CD4-positive, alpha-beta T cell treated with Interleukin-10 for 1 hour (primary cell): ENCODE measurements around the gene ADPRH.

Experiments
- DNase-seq: peaks from one replicate; pipeline ENCODE4 v3.0.0-alpha.2; 2020

Gene ADPRH

DNA sequence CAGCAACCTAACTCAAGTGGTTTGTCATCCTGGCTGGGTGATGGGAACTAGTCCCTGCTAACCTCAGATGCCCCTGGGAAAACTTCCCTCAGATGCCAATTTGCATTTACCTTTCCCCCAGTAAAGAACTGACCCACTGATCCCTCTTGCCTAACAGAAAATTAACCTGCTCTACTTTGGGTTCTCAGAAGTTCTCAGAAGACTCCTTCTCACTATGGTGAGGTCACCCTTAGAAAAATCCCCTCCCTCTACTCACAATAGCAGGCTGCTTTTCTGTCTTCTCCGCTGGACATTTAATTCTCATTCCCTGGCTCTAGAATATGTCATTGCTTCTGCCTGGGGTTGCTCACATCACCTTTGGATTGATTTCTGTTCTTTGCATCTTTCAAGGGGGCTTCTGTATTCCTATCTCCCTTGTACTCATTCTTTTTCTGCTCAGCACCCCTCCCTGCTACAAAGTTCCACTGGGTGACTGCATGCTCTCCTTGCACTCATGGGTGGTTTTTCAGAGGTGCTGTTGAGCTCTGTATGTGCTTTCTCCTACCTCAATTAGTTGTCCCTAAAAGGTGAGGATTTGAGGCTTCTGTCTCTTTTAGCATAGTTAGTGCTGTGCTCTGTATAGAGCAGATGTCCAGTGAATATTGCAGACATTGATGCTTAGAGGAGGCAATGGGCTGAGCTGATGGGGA lies 19.3 kb downstream of the ADPRH start:
- no peak for DNase-seq

DNA sequence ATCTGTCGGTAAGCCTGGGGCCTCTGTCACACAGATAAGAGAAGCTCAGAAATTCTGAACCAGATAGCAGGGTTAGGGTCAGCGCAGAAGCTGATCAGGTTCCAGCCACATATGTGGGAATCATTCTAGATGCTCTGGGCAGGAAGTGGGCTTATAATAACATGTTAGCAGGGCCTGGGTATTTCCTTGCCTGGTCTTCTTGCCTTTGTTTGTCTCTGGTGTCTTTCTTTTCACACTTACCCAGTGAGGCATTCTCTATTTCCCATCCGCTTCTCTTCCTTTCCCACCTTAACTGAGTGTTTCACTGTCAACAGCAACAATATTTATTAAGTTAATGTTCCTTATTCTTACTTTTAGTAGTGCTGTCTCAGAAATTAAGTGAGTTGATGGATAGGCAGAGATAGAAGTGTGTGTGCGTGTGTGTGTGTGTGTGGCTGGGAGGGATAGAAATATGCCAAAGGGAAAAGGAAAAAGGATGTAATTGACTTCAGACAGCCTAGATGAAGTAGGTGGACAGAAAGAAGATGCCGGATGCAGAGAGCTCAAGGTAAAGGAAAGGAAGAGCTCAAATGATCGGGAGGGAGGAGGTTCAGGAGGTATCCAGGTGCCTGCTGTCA lies 20.4 kb downstream of the ADPRH start:
- DNase-seq, result no peak

DNA sequence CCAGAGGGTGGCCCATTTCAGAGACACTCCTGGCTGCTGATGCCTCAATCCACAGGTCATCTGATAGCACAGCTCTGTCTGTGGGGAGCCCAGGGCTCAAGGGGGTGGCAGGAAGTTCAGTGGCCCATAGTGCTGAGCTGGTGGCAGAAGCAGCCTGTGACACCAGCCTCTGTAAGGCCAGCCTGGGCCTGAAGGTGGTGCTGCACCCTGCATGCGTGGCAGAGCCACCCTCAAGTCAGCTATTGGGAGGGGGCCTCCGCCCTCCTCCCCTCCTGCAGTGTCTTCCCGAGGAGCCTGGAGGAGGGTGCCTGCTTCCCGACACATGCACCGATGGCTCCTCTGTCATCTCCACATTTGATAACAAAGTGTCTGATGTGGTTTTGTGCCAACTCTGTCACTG lies 21.4 kb downstream of the ADPRH start:
- peak; percentile 14 for DNase-seq

DNA sequence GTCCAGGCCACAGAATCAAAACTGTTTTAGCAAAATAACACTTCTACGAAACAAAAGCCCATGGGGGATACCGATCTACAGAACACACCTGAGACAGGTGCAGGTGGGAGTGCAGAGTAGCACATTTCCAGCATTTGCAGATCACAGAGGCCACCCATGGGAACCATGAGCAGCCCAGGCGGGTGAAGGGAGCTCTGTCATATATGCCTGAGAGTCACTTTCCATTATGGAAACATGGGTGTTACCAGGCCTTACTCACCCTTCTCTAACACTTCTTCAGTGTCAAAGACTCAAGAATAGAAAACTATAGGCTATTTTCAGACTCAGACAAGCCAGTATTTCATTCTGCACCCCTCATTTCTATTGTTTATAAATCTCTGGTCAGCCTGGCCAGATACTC lies 21.9 kb downstream of the ADPRH start:
- no peak for DNase-seq

DNA sequence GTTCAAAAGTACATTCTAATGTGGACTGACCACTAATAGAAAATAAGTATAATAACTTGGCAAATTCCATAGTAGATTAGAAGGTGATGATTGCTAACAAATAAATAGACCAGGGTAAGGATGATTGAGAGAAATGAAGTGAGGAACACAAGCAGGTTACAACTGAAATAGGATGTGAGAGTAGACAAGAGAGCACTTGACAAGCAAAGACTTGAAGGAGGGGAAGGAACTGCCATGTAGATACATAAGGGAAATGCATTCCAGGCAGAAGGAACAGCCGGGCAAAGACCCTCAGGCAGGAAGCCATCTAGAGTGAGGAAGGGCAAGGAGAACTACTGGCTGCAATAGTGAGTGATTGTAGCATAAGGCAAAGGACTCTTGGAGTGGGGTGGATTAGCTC lies 23.4 kb downstream of the ADPRH start:
- no peak for DNase-seq

DNA sequence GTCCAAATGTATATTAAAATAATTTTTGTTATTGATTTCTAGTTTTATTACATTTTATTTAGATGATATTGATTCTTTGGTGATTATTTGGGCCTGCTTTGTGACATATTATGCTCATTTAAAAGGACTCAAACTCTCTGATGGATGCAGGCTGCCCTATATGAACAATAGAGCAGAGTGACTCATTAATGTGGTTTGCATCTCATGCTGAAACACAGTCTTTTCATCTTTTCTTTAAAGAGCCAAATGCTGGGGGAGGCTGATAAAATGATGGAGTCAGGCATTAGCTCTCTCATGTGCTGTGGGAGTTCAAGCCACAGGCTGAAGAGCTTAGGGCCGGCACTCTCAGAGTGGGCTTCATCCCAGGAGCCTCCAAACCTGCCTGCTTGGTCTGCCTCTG lies 25.6 kb downstream of the ADPRH start:
- DNase-seq, result no peak

DNA sequence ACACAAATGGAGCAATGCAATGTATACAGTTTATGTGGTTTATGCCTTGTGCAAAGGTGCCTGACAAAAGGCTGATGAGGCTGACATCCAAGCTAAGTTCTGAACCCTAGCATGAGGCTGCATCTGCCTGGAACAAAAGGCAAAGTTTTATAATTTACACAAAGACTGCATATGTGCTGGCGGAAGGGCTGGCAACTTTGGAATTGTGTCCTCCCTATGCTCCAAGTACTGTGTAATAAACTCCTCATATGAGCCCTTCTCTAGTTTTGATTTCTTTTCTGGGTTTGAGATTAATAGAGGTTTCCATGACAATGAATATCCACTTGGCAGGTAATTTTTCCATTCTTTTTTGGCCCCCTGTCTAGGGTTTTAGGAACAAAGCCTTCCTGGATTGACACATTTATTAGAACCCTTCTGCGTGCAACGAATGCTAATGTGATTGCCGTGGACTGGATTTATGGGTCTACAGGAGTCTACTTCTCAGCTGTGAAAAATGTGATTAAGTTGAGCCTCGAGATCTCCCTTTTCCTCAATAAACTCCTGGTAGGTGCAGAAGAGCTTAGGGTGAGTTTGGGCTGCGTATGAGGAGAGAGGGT lies 29.2 kb downstream of the ADPRH start:
- no peak for DNase-seq

DNA sequence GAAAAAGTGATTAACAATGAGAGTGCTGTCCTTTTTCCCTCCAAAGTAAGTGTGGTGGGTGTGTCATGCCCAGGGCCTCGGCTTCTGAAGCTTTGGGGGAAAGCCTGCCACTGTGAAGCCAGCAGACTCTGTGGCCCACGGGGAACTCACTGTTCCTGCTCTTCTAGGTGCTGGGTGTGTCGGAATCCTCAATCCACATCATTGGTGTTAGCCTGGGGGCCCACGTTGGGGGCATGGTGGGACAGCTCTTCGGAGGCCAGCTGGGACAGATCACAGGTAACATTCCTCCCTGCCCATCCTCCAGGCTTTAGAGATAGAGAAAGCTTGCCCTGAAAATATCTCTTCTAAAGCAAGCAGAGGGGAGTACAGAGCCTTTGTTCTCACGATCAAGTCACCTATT lies 30.0 kb downstream of the ADPRH start:
- DNase-seq, result no peak

DNA sequence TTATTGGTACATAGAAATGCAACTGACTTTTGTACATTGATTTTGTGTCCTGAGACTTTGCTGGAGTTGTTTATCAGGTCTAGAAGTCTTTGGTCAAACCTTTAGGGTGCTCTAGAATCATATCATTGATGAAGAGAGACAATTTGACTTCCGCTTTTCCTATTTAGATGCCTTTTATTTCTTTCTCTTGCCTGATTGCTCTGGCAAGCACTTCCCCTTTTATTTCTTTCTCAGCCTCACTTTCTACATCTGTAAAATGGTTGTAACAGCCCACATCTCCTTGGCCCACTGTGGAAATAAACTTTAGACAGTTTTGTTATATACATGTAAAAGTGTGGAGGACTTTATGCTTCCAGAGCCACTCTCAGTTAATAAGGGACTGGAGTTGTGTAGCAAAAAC lies 32.4 kb downstream of the ADPRH start:
- DNase-seq, result no peak

DNA sequence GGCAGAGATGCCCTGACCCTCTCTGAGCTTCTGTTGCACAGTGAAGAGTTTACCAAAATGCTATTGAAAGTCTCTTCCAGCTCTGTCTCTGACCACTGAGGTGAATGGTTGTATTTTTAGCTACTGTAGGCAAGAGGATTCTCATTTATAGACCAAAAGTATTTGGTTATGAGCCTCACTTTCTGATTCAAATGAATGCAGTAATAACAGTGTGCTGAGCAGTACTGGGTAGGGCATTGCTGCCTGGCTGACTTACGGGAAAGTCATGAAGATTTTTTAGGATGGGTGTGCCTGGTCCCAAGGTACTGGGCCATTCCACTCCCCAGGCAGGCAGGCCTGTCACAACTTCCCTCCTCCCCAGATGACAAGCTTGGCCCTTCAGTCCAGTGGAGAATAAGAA lies 33.9 kb downstream of the ADPRH start:
- no peak for DNase-seq

DNA sequence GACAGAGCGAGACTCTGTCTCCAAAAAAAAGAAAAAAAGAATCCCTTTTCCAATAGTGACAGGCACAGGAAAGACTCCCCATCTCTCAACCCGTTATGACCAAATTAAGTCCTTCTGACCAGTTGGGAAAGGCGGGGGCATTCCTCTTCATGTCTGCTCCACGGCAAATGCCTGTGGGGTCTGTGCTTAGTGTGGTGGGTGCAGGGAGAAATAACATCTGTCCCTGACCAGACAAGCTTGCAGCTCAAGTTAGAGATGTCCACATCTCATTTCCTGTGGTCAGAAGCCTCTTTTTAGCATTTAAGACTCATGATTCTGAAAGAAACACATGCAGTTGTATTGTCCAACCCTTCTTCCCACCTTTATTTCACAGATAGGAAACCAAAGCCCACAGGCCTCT lies 34.6 kb downstream of the ADPRH start:
- DNase-seq, result no peak

DNA sequence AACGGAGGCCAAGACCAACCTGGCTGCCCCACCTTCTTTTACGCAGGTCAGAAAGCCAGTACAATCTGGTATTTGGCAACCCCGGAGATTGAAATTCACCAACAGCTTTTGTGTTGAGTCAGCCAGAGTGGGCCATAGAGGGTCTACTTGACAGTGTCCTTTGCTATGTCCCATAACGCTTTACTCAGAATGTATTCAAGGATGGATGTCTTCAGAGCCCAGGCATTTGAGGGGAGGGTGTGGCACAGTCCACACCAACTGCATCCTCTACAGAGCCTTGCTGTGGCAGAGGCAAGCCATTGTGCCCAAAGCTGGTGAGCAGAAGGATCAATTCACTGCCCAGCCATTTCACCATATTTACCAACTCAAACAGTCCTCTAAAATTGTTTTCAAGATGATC lies 36.8 kb downstream of the ADPRH start:
- DNase-seq, result no peak

DNA sequence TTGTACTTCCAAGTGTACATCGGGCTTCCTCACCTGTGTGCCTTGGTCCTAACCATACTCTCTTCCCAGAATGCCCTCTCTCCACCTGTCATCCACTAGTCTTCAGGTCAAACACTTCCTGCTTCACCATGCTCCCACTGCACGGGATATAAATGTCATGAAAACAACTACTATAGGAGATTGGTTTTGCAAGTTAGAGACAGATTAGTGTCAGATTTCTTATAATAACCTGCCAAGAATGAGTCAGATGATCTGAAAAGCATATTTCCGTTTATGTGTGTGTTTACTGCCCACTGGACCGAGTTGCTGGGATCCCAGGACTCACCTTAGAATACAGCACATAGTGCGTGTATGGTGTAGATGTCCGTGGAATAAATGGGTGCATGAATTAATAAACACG lies 39.8 kb downstream of the ADPRH start:
- DNase-seq, result no peak

DNA sequence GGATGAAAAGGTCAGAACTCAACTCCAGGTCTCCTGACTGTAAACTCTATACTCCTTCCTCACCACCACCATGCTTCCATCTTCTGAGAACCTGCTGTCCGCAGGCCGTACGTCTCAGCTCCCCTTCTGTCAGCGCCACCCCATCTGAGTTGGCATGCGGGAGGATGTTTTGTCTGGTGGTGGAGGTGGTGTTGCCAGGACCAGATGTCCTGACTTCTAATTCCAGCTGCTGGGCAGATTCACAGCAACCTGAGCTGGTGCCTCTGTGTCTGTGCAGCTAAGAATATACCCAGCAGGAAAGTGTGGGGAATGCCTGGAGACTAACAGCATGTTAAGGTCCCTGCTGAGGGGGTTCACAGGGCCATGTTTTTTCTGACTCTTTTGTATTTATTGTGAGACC lies 41.6 kb downstream of the ADPRH start:
- DNase-seq, result no peak

DNA sequence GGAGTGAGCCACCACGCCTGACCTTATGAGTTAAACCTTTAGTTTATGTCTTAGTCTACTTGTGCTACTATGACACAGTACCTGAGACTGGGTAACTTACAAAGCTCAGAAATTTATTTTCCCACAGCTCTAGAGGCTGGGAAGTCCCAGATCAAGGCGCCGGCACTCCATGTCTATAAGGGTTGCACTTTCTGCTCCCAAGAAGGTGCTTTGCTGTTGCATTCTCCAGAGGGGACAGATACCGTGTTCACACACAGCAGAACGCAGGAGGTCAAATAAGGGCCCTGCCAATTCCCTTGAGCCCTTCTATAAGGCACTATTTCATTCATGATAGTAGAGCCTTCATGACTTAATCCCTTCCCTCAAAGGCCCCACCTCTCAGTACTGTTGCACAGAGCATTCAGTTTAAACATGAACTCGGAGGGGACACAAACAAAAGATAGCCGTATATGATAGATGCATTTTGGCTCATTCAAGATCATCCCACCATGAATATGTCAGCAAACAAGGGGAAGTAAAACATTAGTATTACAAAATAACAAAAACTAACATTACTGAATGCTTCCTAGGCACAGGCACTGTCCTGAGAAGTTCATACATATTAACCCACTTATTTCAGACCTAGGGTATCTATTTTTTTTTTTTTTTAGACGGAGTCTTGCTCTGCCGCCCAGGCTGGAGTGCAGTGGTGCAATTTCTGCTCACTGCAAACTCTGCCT lies 44.9 kb downstream of the ADPRH start:
- no peak for DNase-seq

DNA sequence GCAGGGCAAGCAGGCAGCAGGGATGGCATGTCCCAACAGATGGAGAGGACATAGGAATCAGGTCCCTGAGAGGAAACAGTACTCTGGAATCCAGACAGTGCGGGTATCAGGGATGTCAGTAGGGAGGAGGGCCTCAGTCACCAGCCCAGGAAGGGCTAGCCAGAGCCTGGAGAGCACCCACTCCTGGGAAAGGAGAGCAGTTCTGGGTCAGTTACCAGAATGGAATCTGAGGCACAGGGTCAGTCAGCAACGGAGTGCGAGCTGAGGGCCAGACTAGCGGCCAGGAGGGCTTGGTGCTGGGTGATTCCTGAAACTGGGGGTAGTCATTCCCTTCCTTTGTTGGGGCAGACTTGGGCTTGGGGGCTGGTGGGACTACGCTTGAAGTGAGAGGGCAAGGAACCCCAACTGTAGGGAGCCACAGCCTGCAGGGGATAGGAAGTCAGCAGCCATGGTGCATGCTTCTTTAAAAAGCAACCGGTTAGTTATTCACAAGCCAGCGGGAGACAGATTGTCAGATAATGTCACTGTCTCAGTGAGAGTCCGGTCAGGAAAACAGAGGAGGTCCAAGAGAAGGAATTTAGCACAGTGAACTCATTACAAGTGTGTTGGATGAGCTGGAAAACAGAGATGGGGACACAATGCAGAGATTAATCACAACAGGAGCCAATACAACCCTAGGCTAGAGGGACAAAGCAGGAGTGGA lies 46.3 kb downstream of the ADPRH start:
- DNase-seq, result no peak

DNA sequence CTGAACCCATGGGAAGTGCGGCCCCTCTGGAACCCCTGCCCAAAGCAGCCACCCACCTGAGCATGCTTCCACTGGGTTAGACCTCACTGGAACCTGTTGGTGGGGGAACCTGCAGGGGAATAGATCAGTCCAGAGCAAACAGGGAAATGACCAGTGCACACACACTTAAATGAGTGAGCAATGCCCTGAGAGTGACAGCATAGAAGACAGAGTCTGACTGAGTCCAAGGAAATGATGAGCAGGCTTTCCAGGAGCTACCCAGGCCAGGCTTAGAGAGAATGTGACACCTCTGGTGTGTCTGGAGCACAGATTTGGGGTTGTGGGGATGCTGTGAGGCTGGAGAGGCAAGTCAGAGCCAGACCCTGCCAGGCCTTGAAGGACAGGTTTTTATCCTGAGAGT lies 46.9 kb downstream of the ADPRH start:
- DNase-seq, result no peak

DNA sequence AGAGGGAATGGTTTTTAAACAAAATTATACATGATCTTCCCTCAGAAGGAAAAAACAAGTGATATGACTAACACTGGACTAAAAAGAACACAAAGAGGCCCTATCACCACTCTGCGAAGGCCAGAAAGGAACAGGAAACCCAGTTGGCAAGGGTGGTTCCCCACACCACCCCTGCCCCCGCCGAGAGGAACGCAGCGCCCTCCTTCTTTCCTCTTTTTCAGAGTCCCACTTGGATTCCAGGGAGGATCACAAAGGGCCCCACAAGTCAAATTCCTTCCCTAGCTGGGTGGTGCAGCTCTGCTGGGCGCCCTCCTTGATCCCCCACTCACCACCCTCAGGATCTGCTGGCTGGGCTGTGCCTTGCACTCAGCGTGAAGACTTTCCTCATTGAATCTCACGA lies 48.2 kb downstream of the ADPRH start:
- DNase-seq, result peak; percentile 39

DNA sequence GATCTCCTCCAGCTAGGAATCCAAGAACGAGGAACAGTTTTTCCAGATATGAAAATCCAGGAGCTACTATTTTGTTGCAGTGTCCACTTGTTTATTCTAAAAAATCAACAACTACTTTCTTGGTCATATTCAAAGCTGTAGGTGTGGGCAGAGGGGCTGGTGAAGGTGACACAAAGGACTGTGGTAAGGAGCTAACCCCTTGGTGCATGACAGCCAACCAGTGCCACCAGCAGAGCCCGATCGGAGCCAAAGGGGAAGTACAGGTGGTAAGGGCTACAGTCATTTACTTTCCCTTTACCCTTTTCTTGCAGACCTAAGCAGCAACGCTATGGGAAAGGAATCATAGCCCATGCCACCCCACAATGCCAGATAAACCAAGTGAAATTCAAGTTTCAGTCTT lies 49.1 kb downstream of the ADPRH start:
- peak; percentile 28 for DNase-seq

DNA sequence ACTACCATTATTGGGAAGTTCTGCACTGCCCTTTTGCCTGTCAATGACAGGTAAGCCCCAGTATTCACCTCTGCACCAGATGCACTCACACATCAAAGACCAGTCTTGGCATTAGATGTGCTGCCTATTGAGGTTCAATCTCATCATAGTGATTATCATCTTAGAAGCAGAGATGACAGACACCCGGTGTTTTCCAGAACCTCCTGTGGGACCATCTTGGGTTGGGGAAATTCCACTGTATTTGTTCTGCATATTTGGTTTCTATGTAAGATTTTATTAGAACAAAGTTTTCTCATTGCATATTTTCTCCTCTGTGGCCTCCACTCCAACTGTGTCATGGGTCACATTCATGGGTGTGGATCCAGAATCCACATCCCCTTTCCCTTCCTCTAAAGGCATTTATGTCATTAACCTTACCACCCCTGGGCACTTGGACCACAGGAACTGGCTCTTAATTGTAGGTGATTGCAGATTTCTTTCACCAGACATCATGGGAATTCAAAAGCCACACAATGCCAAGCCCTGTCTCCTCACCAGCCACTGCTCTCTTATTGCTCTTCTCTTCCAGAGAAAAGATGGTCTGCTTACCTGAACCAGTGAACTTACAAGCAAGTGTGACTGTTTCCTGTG lies 49.6 kb downstream of the ADPRH start:
- DNase-seq, result peak; percentile 38

DNA sequence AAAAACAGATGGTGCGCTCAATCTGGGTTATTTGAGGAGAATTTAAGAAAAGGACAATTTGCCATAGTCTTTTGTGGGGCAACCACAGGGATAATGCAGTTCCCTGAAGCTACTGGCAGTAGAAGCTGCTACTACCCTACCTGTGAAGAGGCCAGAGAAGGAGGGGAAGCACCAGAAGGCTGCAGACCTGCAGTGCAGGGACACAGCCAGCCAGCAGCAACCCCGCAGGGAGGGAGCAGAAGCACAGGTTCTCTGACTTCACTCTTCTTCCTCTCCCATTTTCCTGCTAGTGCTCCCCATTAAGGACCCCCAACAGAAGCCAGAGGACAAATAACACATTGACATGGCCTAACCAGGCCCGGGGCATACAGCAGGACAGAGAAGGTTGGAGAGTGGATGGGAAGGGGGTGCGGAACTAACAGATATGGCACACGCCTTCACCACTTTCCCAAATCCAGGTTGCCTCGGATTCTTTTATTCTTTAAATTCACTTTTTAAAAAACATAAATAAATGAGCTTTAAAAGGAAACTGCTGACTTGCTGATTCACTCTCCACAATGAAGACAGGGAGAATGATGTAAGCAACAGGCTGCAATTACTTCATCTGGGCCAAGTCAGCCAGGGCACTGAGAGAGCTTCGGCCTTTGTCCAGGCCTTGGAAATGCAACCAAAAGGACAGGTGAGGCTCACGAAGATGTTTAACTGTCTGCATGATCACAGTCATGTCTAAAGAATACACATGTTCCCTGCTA lies 51.0 kb downstream of the ADPRH start:
- DNase-seq, result no peak

DNA sequence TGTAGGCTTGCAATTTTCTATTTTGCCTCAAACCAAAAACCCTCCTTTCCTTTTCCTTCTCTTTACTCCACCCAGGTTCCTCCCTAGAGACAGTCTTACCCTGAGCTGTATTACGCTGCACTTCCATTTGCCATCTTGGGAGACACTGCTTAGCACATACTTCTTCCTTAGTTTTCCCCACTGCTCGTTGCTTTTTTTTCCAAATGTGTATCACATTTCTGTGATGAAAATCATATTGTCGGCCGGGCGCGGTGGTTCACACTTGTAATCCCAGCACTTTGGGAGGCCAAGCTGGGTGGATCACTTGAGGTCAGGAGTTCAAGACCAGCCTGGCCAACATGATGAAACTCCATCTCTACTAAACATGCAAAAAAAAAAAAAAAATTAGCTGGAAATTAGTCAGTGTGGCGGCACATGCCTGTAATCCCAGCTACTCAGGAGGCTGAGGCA lies 51.6 kb downstream of the ADPRH start:
- DNase-seq, result no peak
